Adrenal gland (tissue), 5 donors: ENCODE results near the gene MTFR1L.

Experiments used
- POLR2A ChIP-seq, 2 donors: fragments of 450-650 bp; IDR thresholded peaks; one replicate each; pipeline ENCODE4 v1.6.1; 2017; ENCODE audit warnings: antibody characterized with exemption in 2 of 2, mild to moderate bottlenecking in 2 of 2, moderate library complexity in 1 of 2
- TF ChIP-seq, protein P1 (sequence below), 6 experiments: fragments of 450-650 bp in 4 of 6; fragments of 200-600 bp in 2 of 6; sonication (generic) in 1 of 6; IDR thresholded peaks; 1 replicate in 5 of 6; 2 replicates in 1 of 6; pipeline versions ENCODE4 v1.5.1 to v1.8.0; 2016 to 2021; ENCODE audit warnings: antibody characterized with exemption in 6 of 6, mild to moderate bottlenecking in 2 of 6, moderate library complexity in 1 of 6
- donor health status: DM: no; HTN: no; CAD: no.

DNA sequence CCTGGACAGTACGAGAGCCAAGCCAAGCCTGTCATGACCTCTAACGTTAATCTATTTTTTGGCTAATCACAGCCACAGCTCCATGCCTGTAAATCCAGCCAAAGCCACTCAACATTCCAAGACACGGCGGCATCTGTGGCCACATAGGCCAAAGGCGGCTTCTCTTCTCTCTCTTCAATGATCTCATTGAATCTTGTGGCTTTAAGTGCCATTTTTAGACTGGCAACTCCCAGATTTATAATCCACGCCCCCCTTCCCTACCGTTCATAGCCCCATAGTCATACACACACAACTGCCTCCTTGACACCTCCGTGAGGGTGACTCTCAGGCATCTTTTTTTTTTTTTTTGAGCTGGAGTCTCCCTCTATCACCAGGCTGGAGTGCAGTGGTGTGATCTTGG lies 25.4 kb upstream of the MTFR1L start:
- TF ChIP-seq, protein P1, sequence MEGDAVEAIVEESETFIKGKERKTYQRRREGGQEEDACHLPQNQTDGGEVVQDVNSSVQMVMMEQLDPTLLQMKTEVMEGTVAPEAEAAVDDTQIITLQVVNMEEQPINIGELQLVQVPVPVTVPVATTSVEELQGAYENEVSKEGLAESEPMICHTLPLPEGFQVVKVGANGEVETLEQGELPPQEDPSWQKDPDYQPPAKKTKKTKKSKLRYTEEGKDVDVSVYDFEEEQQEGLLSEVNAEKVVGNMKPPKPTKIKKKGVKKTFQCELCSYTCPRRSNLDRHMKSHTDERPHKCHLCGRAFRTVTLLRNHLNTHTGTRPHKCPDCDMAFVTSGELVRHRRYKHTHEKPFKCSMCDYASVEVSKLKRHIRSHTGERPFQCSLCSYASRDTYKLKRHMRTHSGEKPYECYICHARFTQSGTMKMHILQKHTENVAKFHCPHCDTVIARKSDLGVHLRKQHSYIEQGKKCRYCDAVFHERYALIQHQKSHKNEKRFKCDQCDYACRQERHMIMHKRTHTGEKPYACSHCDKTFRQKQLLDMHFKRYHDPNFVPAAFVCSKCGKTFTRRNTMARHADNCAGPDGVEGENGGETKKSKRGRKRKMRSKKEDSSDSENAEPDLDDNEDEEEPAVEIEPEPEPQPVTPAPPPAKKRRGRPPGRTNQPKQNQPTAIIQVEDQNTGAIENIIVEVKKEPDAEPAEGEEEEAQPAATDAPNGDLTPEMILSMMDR (IDR thresholded peaks at IDR 0.05): no peak
- no peak for TF ChIP-seq POLR2A (IDR thresholded peaks at IDR 0.05)
